Tibial artery (tissue), 4 donors: ENCODE results near the gene C6orf89.
A peak's percentile ranks its signal among the peaks of the same experiment; 100 is the strongest.

Experiments
- DNase-seq, 2 donors: peaks; one replicate each; pipeline ENCODE4 v3.0.0-alpha.2; 2019
- H3K27ac ChIP-seq, 2 donors: fragments of 200-600 bp; sonication (generic) in 1 of 2; 1 replicate in 1 of 2; 2 replicates in 1 of 2; pipeline ENCODE4 v1.5.1; 2018 to 2019; ENCODE audit warnings: mild to moderate bottlenecking in 1 of 2
- H3K27me3 ChIP-seq, 2 donors: fragments of 200-600 bp; sonication (generic) in 1 of 2; one replicate each; pipeline versions ENCODE4 v1.5.1 to v1.6.0; 2016 to 2019
- H3K36me3 ChIP-seq, 3 donors: fragments of 200-600 bp; sonication (generic) in 2 of 3; one replicate each; pipeline ENCODE4 v1.5.1; 2016 to 2019; ENCODE audit warnings: mild to moderate bottlenecking in 2 of 3
- H3K4me1 ChIP-seq, 4 donors: fragments of 200-600 bp; sonication (generic) in 2 of 4; 1 replicate in 3 of 4; 2 replicates in 1 of 4; pipeline ENCODE4 v1.5.1; 2016 to 2019
- H3K4me3 ChIP-seq, 2 donors: fragments of 200-600 bp; sonication (generic) in 1 of 2; 1 replicate in 1 of 2; 2 replicates in 1 of 2; pipeline ENCODE4 v1.5.1; 2018 to 2019; ENCODE audit warnings: mild to moderate bottlenecking in 2 of 2
- H3K9me3 ChIP-seq, 3 donors: fragments of 200-600 bp; sonication (generic) in 1 of 3; one replicate each; pipeline ENCODE4 v1.5.1; 2016 to 2019
- intact Hi-C: fragments of 100-400 bp; cut with DNase I; formaldehyde crosslinking; loops from one replicate; pipeline ENCODE4 v1.15.0; 2023; ENCODE audit warnings: low total_unique reads
- TF ChIP-seq, protein P1 (sequence below), 2 experiments: fragments of 200-600 bp in 1 of 2; fragments of 450-650 bp in 1 of 2; IDR thresholded peaks; one replicate each; pipeline ENCODE4 v1.5.1; 2017 to 2019; ENCODE audit warnings: antibody characterized with exemption in 2 of 2, mild to moderate bottlenecking in 1 of 2, moderate library complexity in 1 of 2

The C6orf89 gene

DNA sequence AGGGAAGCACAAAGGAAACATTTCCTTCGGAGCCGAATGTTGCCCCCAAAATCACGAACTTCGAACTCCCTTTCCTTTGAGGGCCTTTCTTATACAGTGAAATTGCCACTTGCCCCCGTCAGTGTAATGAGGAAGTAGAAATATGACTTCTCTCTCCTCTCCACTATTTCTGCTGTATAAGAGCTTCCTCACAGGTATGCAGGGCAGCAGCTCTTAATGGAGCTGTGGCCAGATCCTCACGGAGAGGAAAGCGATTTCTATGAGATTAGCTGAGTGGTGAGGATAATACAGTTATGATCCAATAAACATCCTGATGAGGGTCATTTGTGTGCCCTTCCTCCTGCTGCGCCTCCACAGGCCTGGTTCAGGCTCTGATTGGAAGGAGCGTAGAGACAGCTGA, 35.7 kb upstream of the C6orf89 start:
- intact Hi-C loops: loop anchor here (10.0 kb wide), 1 partner anchor 165 kb away; no protein-coding TSS in a partner anchor
- Histone ChIP-seq H3K4me1 (peaks cover 0 to 30% (median 22%) of the 10 kb centered on the region in 4 donors), H3K27ac (no peak overlapping the region), H3K4me3 (no peak overlapping the region), H3K9me3 (no peaks in the 10 kb centered on the region), H3K36me3 (peaks cover 0 to 1% (median 0%) of the 10 kb centered on the region in 3 donors), H3K27me3 (no peaks in the 10 kb centered on the region)
- no peak for DNase-seq
- TF ChIP-seq, protein P1, sequence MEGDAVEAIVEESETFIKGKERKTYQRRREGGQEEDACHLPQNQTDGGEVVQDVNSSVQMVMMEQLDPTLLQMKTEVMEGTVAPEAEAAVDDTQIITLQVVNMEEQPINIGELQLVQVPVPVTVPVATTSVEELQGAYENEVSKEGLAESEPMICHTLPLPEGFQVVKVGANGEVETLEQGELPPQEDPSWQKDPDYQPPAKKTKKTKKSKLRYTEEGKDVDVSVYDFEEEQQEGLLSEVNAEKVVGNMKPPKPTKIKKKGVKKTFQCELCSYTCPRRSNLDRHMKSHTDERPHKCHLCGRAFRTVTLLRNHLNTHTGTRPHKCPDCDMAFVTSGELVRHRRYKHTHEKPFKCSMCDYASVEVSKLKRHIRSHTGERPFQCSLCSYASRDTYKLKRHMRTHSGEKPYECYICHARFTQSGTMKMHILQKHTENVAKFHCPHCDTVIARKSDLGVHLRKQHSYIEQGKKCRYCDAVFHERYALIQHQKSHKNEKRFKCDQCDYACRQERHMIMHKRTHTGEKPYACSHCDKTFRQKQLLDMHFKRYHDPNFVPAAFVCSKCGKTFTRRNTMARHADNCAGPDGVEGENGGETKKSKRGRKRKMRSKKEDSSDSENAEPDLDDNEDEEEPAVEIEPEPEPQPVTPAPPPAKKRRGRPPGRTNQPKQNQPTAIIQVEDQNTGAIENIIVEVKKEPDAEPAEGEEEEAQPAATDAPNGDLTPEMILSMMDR (IDR thresholded peaks at IDR 0.05): no peak

- peak; percentile 44 to 68 for DNase-seq
- peak overlapping the region; percentile 23 to 78 for H3K27ac ChIP-seq
- intact Hi-C loops: loop anchor here (10.0 kb wide), 1 partner anchor 166 kb away; no protein-coding TSS in a partner anchor
- H3K9me3 ChIP-seq: no peaks in the 10 kb centered on the region
- no peaks in the 10 kb centered on the region for H3K27me3 ChIP-seq
- TF ChIP-seq, protein P1 (IDR thresholded peaks at IDR 0.05): peak; percentile 64 to 65
- no peak overlapping the region for H3K4me3 ChIP-seq
- peaks cover 0 to 37% (median 28%) of the 10 kb centered on the region in 4 donors for H3K4me1 ChIP-seq
- H3K36me3 ChIP-seq: peaks cover 0 to 13% (median 0%) of the 10 kb centered on the region in 3 donors
Observed at GRCh38 chr6:36851149-36851614, 34.6 kb upstream of the C6orf89 start.

DNA sequence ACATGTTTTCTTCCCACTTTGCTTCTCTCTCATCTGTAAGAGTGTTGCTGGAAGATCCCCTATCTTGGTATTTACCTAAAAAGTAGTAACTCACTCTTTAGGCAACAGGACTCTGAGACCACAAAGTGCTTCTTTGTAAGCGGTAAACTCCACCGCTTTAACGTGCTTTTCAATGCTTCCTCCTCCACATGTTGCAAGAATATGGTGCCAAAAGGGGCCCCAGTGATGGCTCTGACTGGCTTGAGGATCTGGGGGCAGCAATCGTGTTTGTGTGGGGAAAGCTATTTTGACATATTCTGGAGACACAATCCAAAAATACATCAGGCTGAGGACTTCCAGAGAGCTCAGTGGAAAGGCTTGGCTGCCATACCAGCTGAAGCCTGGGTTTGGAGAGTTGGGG, 34.1 kb upstream of the C6orf89 start:
- intact Hi-C loops: loop anchor here (10.0 kb wide), 1 partner anchor 167 kb away; no protein-coding TSS in a partner anchor
- peak overlapping the region; percentile 23 to 78 for H3K27ac ChIP-seq

DNA sequence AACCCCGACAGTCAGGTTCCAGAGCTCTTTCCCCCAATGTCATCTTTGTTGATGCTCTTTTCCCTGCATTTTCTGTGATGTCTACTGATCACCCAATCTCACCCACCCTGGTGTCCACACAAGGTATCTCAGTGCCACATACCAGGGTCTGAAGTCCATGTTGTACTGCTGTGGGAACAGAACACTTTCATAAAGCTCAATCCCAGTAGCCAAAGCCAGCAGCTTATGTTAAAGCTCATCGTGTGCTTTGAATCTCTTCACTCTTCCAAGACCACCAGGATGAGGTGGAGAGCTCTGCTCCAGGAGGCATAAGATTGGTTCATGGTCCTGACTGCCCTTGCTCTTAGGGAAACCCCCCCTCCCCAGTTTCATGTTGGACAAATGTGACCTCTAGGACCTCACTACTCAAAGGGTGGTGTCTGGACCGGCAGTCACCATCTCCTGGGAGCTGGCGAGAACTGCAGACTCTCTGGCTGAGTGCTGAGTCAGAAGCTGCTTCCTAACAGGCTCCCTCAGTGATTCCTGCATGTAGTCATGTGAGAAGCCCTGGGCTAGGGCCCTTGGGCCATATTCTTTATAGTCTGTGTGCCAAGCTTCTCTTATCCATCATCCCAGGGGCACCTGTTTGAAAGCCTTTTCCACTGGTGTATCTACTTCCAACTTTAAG, 33.1 kb upstream of the C6orf89 start:
- Histone ChIP-seq H3K27me3 (no peaks in the 10 kb centered on the region), H3K4me3 (no peak overlapping the region), H3K4me1 (peaks cover 0 to 47% (median 29%) of the 10 kb centered on the region in 4 donors), H3K27ac (peak overlapping the region; percentile 73 to 78), H3K36me3 (peaks cover 0 to 14% (median 0%) of the 10 kb centered on the region in 3 donors), H3K9me3 (no peaks in the 10 kb centered on the region)
- TF ChIP-seq, protein P1 (IDR thresholded peaks at IDR 0.05): no peak
- DNase-seq: peak in 1 of 2 donors; percentile 73
- intact Hi-C loops: loop anchor here (10.0 kb wide), 1 partner anchor 168 kb away; no protein-coding TSS in a partner anchor

More for the DNA sequence above, 34.1 kb upstream of the C6orf89 start:
- H3K4me1 ChIP-seq: peaks cover 0 to 42% (median 29%) of the 10 kb centered on the region in 4 donors
- H3K4me3 ChIP-seq: no peak overlapping the region
- H3K27me3 ChIP-seq: no peaks in the 10 kb centered on the region
- H3K9me3 ChIP-seq: no peaks in the 10 kb centered on the region
- H3K36me3 ChIP-seq: peaks cover 0 to 14% (median 0%) of the 10 kb centered on the region in 3 donors
- peak in 1 of 2 donors; percentile 15 for DNase-seq
- TF ChIP-seq, protein P1 (IDR thresholded peaks at IDR 0.05): no peak

DNA sequence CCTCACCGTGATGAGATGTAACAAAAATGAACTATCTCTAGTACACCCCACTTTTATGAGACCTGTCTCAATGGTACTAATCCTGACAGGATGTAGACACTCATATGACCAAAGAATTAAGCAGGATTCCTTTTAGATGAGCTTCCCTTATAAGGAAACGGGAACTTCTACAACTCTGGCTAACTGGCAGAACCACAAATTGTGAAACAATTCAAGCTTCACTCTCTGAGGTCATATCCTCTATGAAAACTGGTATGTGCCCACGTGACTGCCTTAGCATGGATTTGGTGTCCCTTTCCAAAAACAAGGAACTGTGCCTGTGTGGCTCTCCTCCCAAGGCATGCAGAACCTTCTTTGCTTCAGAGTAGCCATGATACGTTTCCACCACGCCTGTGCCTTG, 32.4 kb upstream of the C6orf89 start:
- intact Hi-C loops: loop anchor here (10.0 kb wide), 1 partner anchor 169 kb away; no protein-coding TSS in a partner anchor
- H3K4me1 ChIP-seq: peaks cover 0 to 48% (median 31%) of the 10 kb centered on the region in 4 donors
- H3K27ac ChIP-seq: peak overlapping the region; percentile 73 to 78
- no peaks in the 10 kb centered on the region for H3K9me3 ChIP-seq
- H3K36me3 ChIP-seq: peaks cover 0 to 14% (median 0%) of the 10 kb centered on the region in 3 donors
- TF ChIP-seq, protein P1 (IDR thresholded peaks at IDR 0.05): no peak
- H3K4me3 ChIP-seq: no peak overlapping the region
- DNase-seq: peak; percentile 70 to 84
- no peaks in the 10 kb centered on the region for H3K27me3 ChIP-seq
